Bronchial epithelial cell (primary cell): ENCODE data around the gene HK3. TPM values are rescaled to one million over a fixed set of nuclear protein-coding genes. Genes with fewer than 3 reads are reported as not detected.
"Not testable (repeated sequence)": the region's sequence is repeated elsewhere in the genome, so short reads cannot be mapped to it uniquely, and the experiment has no call there.

Source experiments
- DNase-seq: peaks from one replicate; pipeline ENCODE4 v3.0.0-alpha.2; 2010; ENCODE audit warnings: low read depth
- FAIRE-seq: peaks from 2 replicates; lab custom pipeline; 2011; peaks lifted over from hg19 to GRCh38; lab: Jason Lieb, UNC
- H3K27me3 ChIP-seq: 2 replicates; pipeline ENCODE4 v1.5.1; 2011; ENCODE audit warnings: low read length; ENCODE audit not compliant: control insufficient read depth, insufficient read depth
- H3K36me3 ChIP-seq: 2 replicates; pipeline ENCODE4 v1.5.1; 2011; ENCODE audit warnings: low read length; ENCODE audit not compliant: control insufficient read depth, insufficient read depth
- H3K4me3 ChIP-seq: 2 replicates; pipeline ENCODE4 v1.5.1; 2011; ENCODE audit warnings: mild to moderate bottlenecking, low read depth, low read length, control low read depth
- total RNA-seq: library from RNA; depleted of rRNA; stranded (reverse); fragments of >200 nt; gene quantifications from 2 replicates; pipeline ENCODE4 v1.2.1, GENCODE V29; 2014
- TF ChIP-seq, protein P1 (sequence below): IDR thresholded peaks from 2 replicates; pipeline ENCODE4 v1.5.1; 2011; ENCODE audit warnings: mild to moderate bottlenecking, moderate library complexity, low read length, control low read depth, inconsistent platforms; ENCODE audit not compliant: insufficient read depth, severe bottlenecking

HK3 gene
- total RNA-seq, 1 donor from 2014 or later: under 0.01 TPM

DNA sequence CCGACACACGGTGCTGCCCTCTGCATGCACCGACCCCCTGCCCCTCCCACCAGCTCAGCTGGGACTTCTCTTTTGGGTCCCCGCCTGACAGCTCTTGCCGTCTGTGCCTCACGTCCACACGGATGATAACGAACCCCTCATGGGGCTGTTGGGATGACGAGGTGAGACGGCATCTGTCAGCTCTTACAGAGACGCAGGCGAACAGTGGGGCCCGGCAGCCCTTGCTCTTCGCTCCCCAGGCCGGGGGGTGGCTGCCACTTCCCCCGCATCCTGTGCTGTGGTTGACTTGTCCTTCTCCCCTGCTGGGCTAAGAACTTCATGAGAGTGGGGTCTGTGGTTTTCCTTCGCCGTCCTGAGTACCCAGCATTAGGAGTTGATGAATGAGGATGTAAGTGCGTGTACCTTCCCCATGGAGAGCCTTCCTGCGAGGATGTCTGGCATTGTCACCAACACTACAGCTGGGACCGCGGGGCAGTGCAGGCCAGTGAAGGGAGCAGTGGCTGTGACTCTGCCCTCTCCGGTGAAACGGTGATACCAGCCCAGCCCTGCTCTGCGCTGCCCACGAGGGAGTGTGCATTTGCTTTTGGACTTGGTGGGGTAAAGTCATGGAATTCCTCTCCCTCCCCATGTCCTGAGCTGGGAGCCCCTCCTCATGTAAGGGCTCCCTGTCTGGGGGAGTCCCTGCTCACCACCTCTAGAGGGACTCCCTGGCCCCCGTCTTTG lies 23.2 kb downstream of the HK3 start:
- Histone ChIP-seq H3K36me3 (no peaks in the 10 kb centered on the region), H3K4me3 (no peak overlapping the region), H3K27me3 (peaks cover 12% of the 10 kb centered on the region)
- TF ChIP-seq, protein P1, sequence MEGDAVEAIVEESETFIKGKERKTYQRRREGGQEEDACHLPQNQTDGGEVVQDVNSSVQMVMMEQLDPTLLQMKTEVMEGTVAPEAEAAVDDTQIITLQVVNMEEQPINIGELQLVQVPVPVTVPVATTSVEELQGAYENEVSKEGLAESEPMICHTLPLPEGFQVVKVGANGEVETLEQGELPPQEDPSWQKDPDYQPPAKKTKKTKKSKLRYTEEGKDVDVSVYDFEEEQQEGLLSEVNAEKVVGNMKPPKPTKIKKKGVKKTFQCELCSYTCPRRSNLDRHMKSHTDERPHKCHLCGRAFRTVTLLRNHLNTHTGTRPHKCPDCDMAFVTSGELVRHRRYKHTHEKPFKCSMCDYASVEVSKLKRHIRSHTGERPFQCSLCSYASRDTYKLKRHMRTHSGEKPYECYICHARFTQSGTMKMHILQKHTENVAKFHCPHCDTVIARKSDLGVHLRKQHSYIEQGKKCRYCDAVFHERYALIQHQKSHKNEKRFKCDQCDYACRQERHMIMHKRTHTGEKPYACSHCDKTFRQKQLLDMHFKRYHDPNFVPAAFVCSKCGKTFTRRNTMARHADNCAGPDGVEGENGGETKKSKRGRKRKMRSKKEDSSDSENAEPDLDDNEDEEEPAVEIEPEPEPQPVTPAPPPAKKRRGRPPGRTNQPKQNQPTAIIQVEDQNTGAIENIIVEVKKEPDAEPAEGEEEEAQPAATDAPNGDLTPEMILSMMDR: no peak
- FAIRE-seq (no peak), DNase-seq (no peak)

DNA sequence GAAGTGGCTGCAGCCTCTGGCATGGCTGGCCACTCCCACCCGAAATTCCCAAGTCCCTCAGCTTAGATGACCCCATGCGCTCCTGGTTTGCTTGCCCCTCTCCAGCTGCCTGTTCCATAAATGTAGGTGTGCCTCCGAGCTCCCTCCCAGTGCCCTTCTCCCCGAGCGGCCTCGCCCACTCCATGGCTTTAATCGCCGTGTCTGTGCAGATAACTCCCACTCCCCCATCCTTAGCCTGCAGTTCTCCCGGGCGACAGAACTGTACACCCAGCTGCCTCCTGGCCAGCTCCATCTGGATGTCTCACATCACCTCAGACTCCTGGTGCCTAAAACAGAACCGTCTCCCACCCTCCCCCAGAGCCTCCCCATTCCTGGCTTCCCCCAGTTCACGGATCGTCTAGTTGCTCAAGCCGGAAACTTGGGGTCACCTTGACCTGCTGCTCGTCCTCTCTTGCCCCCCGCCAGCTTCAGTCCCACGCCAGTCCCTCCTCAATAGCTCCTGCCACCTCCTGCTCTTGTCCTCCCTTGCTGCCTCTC lies 24.1 kb downstream of the HK3 start:
- TF ChIP-seq, protein P1: no peak
- FAIRE-seq (no peak), DNase-seq (no peak)
- H3K36me3 ChIP-seq: no peaks in the 10 kb centered on the region
- H3K4me3 ChIP-seq: no peak overlapping the region
- H3K27me3 ChIP-seq: peaks cover 12% of the 10 kb centered on the region

DNA sequence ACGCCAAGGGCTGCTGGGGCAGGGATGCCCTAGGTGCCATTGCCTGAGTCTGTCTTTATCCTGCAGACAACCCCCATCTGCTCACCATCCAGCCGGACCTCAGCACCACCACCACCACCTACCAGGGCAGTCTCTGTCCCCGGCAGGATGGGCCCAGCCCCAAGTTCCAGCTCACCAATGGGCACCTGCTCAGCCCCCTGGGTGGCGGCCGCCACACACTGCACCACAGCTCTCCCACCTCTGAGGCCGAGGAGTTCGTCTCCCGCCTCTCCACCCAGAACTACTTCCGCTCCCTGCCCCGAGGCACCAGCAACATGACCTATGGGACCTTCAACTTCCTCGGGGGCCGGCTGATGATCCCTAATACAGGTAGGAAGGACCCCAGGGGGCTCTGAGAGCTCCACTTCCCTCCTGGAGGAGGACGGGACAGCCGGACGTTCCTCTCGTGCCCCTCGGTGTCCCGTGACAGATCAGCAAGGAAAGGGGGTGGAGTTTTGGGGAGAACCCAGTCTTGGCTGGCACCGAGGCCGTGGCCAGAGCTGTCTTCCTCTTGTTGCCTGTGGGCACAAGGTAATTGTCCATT lies 24.9 kb downstream of the HK3 start:
- Histone ChIP-seq H3K36me3 (no peaks in the 10 kb centered on the region), H3K4me3 (no peak overlapping the region), H3K27me3 (peaks cover 12% of the 10 kb centered on the region)
- TF ChIP-seq, protein P1: no peak
- no peak for FAIRE-seq
- no peak for DNase-seq

DNA sequence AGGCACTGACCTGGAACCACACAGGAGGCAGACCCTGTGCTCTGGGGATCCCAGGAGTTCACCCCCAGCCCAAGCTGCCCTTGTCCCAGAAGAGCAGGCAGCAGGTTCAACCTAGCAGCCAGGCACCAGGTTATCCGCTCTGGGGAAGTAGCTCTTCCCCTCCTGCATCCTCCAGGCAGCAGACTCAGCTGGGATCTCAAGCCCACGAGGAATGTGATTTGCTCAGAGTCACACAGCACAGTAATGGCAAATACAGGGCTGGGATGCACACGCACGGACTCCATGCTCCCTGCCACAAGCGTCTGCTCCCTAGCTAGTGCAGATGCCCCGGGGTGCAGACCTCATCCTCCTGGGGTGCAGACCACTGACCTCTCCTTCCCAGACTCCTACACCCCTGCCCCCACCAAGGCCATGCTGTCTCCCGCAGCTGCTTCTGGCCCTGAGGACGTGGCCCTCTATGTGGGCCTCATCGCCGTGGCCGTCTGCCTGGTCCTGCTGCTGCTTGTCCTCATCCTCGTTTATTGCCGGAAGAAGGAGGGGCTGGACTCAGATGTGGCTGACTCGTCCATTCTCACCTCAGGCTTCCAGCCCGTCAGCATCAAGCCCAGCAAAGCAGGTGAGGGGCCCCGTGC lies 25.5 kb downstream of the HK3 start:
- FAIRE-seq (no peak), DNase-seq (no peak)
- TF ChIP-seq, protein P1: no peak
- Histone ChIP-seq H3K4me3 (no peak overlapping the region), H3K27me3 (peaks cover 12% of the 10 kb centered on the region), H3K36me3 (no peaks in the 10 kb centered on the region)

DNA sequence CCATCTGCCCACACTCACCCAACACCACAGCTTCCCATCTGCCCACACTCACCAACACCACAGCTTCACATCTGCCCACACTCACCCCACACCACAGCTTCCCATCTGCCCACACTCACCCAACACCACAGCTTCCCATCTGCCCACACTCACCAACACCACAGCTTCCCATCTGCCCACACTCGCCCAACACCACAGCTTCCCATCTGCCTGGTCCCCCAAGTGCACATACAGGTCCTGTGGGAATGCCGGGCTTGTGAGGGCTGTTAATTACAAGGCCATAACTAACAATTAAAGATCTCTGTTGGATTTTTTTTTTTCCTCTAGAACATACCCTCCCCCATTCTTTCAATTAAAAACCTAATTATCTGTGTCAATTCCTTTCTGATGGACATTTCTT lies 26.1 kb downstream of the HK3 start:
- H3K27me3 ChIP-seq: peaks cover 12% of the 10 kb centered on the region
- not testable (repeated sequence) for FAIRE-seq, H3K4me3 ChIP-seq, H3K36me3 ChIP-seq, DNase-seq

DNA sequence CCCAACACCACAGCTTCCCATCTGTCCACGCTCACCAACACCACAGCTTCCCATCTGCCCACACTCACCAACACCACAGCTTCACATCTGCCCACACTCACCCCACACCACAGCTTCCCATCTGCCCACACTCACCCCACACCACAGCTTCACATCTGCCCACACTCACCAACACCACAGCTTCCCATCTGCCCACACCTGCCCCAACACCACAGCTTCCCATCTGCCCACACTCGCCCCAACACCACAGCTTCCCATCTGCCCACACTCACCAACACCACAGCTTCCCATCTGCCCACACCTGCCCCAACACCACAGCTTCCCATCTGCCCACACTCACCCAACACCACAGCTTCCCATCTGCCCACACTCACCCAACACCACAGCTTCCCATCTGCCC lies 26.6 kb downstream of the HK3 start:
- H3K36me3 ChIP-seq, H3K4me3 ChIP-seq, DNase-seq, FAIRE-seq: not testable (repeated sequence)
- peaks cover 12% of the 10 kb centered on the region for H3K27me3 ChIP-seq

DNA sequence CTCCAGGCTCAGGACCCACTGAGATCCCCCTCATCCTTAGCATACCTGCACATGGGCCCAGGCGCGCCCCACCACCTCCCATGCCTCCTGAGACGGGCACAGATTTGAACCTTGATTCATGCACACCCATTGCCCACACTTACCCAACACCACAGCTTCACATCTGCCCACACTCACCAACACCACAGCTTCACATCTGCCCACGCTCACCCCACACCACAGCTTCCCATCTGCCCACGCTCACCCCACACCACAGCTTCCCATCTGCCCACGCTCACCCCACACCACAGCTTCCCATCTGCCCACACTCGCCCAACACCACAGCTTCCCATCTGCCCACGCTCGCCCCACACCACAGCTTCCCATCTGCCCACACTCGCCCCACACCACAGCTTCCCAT lies 28.5 kb downstream of the HK3 start:
- H3K36me3 ChIP-seq, H3K4me3 ChIP-seq, FAIRE-seq, DNase-seq: not testable (repeated sequence)
- H3K27me3 ChIP-seq: peaks cover 22% of the 10 kb centered on the region
